ENCODE measurements around the gene PLVAP. TPM values are rescaled to one million over a fixed set of nuclear protein-coding genes. Genes with fewer than 3 reads are reported as not detected.

The PLVAP gene
- total and polyA plus RNA-seq, 11 donors: 7.1 to 52.8 (median 24.5) TPM

DNA sequence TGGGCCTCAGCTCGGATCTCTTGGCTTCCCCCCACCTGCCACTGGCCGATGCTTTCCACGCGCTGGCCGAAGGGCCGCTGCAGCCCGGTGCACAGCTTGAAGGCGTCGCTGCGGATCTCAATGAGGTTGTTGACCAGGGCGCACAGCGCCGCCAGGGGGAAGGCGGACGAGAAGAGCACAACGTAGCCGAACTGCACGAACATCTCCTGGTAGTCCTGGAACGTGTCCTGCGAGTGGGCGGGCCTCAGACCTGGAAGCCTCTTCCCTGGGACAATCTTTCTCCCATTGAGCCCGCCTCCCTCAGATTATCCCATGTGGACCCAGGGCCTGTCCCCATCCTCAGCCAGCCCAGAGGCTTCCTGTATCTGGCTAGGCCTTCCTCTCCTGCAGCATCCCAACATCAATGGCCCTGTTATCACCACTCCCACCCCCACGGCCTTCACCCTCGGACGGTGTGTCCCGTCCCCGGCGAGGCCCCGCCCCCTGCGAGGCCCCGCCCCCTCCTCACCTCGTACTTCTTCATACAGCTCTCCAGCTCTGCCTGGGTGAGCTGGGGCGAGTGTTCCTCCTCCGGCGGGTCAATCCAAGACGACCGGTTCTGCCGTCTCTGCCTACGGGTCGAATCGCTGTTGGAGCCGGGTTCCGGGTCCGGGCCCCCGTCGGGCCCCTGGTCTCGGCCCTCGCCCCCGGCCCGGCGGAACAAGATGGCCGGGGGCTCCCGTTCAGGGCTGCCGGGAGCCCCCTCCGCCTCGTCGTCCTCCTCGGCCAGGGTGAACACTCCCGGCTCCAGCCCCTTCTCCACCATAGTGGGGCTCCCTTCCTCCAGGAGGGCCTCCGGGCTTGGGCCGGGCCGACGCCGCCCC lies 49.3 kb downstream of the PLVAP start:
- Histone ChIP-seq H3K27me3 (peaks cover 0 to 17% (median 0%) of the 10 kb centered on the region in 9 donors), H3K27ac (peak overlapping the region in 1 of 12 donors; percentile 27), H3K4me1 (peaks cover 0 to 21% (median 0%) of the 10 kb centered on the region in 12 donors), H3K9me3 (no peaks in the 10 kb centered on the region), H3K4me3 (peak overlapping the region in 9 of 12 donors; percentile 1 to 51 (median 26)), H3K36me3 (peaks cover 0 to 18% (median 0%) of the 10 kb centered on the region in 9 donors)
- ATAC-seq: peak in 3 of 4 donors; percentile 17 to 31 (median 24)
- DNase-seq: no peak
- intact Hi-C loops (cut with DNase I): no loop called here
- no peak for TF ChIP-seq POLR2A (IDR thresholded peaks at IDR 0.05)
- TF ChIP-seq, protein P1, sequence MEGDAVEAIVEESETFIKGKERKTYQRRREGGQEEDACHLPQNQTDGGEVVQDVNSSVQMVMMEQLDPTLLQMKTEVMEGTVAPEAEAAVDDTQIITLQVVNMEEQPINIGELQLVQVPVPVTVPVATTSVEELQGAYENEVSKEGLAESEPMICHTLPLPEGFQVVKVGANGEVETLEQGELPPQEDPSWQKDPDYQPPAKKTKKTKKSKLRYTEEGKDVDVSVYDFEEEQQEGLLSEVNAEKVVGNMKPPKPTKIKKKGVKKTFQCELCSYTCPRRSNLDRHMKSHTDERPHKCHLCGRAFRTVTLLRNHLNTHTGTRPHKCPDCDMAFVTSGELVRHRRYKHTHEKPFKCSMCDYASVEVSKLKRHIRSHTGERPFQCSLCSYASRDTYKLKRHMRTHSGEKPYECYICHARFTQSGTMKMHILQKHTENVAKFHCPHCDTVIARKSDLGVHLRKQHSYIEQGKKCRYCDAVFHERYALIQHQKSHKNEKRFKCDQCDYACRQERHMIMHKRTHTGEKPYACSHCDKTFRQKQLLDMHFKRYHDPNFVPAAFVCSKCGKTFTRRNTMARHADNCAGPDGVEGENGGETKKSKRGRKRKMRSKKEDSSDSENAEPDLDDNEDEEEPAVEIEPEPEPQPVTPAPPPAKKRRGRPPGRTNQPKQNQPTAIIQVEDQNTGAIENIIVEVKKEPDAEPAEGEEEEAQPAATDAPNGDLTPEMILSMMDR (IDR thresholded peaks at IDR 0.05): no peak
- 52 to 67% (median 55%) methylated on average over 39 to 64 of the region's 64 CpGs for WGBS, 4 donors

DNA sequence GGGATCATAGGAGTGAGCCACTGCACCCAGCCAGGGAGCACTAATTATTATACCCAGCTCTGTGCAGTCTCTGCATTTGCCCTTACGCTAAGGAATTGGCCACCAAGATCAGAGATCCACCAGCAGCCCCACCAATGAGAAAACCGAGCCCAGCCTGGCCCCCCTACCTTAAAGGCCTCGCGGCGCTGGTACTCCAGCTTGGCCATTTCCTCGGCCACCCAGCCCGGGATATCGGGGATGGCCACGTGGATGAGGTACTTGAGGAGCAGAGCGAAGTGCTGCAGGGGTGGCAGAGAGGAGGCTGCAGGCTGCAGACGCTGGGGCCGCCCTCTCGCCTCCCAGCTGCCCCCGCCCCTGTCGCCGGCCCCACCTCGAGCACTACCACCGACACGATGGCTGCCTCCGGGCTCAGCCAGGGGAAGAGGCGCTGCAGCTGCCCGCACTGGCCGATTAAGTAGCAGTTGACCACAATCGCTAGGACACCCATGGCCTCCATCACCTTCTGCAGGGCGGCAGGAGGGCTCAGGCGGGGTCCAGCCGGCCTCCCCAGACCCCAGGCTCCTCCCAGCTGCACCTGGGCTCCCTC lies 50.0 kb downstream of the PLVAP start:
- intact Hi-C loops (cut with DNase I): no loop called here
- H3K36me3 ChIP-seq: peaks cover 0 to 25% (median 0%) of the 10 kb centered on the region in 9 donors
- H3K27me3 ChIP-seq: peaks cover 0 to 17% (median 0%) of the 10 kb centered on the region in 9 donors
- 93 to 97% (median 95%) methylated on average over 6 to 27 of the region's 27 CpGs for WGBS, 4 donors
- no peak overlapping the region for H3K27ac ChIP-seq
- H3K9me3 ChIP-seq: no peaks in the 10 kb centered on the region
- H3K4me3 ChIP-seq: no peak overlapping the region
- H3K4me1 ChIP-seq: peaks cover 0 to 21% (median 0%) of the 10 kb centered on the region in 12 donors
- no peak for ATAC-seq
- no peak for DNase-seq
- TF ChIP-seq, protein P1 (IDR thresholded peaks at IDR 0.05): no peak
- TF ChIP-seq POLR2A (IDR thresholded peaks at IDR 0.05): no peak

- peaks cover 0 to 31% (median 5%) of the 10 kb centered on the region in 9 donors for H3K36me3 ChIP-seq
- intact Hi-C loops (cut with DNase I): no loop called here
- H3K4me1 ChIP-seq: peaks cover 0 to 21% (median 0%) of the 10 kb centered on the region in 12 donors
- no peaks in the 10 kb centered on the region for H3K9me3 ChIP-seq
- H3K27me3 ChIP-seq: peaks cover 0 to 17% (median 0%) of the 10 kb centered on the region in 9 donors
- no peak for DNase-seq
- no peak overlapping the region for H3K27ac ChIP-seq
- WGBS, 4 donors: 79 to 83% (median 80%) methylated on average over 11 of the region's 11 CpGs
- TF ChIP-seq, protein P1 (IDR thresholded peaks at IDR 0.05): no peak
- no peak for TF ChIP-seq POLR2A (IDR thresholded peaks at IDR 0.05)
- ATAC-seq: no peak
- H3K4me3 ChIP-seq: no peak overlapping the region
These were observed 50.6 kb downstream of the PLVAP start for GRCh38 chr19:17326595-17326966.
